Measurements from ENCODE around the gene MGAT4C. TPM values are rescaled to one million over a fixed set of nuclear protein-coding genes. Genes with fewer than 3 reads are reported as not detected.

Gene MGAT4C
- total and polyA plus RNA-seq, 2 experiments from 2014 or later: 4.5 to 4.7 TPM

DNA sequence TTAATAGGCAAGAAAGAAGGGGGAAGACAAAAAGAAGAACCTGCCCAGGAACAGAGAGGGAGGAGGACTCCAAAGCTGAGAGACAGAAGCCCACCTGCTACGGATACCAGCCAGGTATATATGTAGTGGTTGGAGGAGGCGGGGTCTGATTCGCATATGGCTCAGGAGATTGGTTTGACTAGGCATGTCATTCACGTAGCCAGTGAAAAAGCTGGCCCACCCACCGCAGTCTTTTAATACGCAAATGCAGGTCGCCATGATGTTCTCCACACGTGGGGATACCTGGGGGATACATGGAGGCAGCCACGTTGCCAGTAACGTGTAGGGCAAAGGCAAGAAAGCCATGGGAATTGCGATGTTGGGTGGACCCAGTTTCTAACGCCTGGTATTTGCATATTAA is 308.9 kb downstream of the MGAT4C start:
- H3K27me3 Mint-ChIP-seq (ENCODE audit: insufficient read depth, low read depth, poor library complexity): no peaks in the 10 kb centered on the region
- H3K36me3 ChIP-seq (ENCODE audit: insufficient read depth): no peaks in the 10 kb centered on the region
- H3K4me3 ChIP-seq: no peak overlapping the region
- peaks cover 19% of the 10 kb centered on the region; the same call in 2 of the 3 replicates for H3K9me3 Mint-ChIP-seq
- peak overlapping the region; percentile 79 for H3K27ac Mint-ChIP-seq
- H3F3A ChIP-seq (replicated peaks; ENCODE audit: low read depth): peaks cover 16% of the 10 kb centered on the region; the same call in 1 of the 2 replicates
- H3K4me2 ChIP-seq: no peak overlapping the region
- H3K27me3 ChIP-seq (ENCODE audit: insufficient read depth): no peaks in the 10 kb centered on the region
- peaks cover 9% of the 10 kb centered on the region for H3K9me2 ChIP-seq (ENCODE audit: insufficient read depth)
- no peak for ATAC-seq
- peak overlapping the region; percentile 98 for H3K27ac ChIP-seq (ENCODE audit: low read depth)
- H2AFZ ChIP-seq: no peak overlapping the region
- H3K36me3 Mint-ChIP-seq (ENCODE audit: low read depth): peaks cover 31% of the 10 kb centered on the region
- H3K4me1 ChIP-seq (ENCODE audit: insufficient read depth): peaks cover 63% of the 10 kb centered on the region
- no peaks in the 10 kb centered on the region for H4K20me1 ChIP-seq (replicated peaks; ENCODE audit: insufficient read depth)
- H3K79me2 ChIP-seq (replicated peaks; ENCODE audit: insufficient read depth): no peaks in the 10 kb centered on the region
- H3K4me3 Mint-ChIP-seq: no peak overlapping the region
- TF ChIP-seq POLR2AphosphoS5 (IDR thresholded peaks at IDR 0.05; ENCODE audit: low read depth): peak; percentile 16; the same call in 1 of the 2 replicates
- TF ChIP-seq ETS1 (IDR thresholded peaks at IDR 0.05): no peak
- peaks cover 55% of the 10 kb centered on the region for H3K4me1 Mint-ChIP-seq
- peak; percentile 31 for DNase-seq (ENCODE audit: low spot score)

GRCh38 chr12:85946375-85946774 is 309.8 kb downstream of the MGAT4C start:
- Histone ChIP-seq H3F3A (replicated peaks; ENCODE audit: low read depth) (peaks cover 16% of the 10 kb centered on the region; the same call in 1 of the 2 replicates), H3K4me3 (no peak overlapping the region), H2AFZ (no peak overlapping the region), H3K4me1 (ENCODE audit: insufficient read depth) (peaks cover 56% of the 10 kb centered on the region), H4K20me1 (replicated peaks; ENCODE audit: insufficient read depth) (no peaks in the 10 kb centered on the region), H3K27ac (ENCODE audit: low read depth) (0 out of 2 replicates have a peak overlapping the region, but pooled peaks have one; percentile 36), H3K9me2 (ENCODE audit: insufficient read depth) (peaks cover 9% of the 10 kb centered on the region), H3K4me2 (no peak overlapping the region), H3K36me3 (ENCODE audit: insufficient read depth) (no peaks in the 10 kb centered on the region), H3K79me2 (replicated peaks; ENCODE audit: insufficient read depth) (no peaks in the 10 kb centered on the region), H3K27me3 (ENCODE audit: insufficient read depth) (no peaks in the 10 kb centered on the region)
- Mint-ChIP-seq H3K4me1 (peaks cover 52% of the 10 kb centered on the region), H3K27me3 (ENCODE audit: insufficient read depth, low read depth, poor library complexity) (no peaks in the 10 kb centered on the region), H3K27ac (no peak overlapping the region; the same call in 1 of the 2 replicates), H3K9me3 (peaks cover 19% of the 10 kb centered on the region; the same call in 2 of the 3 replicates), H3K36me3 (ENCODE audit: low read depth) (peaks cover 34% of the 10 kb centered on the region), H3K4me3 (no peak overlapping the region)
- peak; percentile 57; the same call in 1 of the 2 replicates for TF ChIP-seq ZNF114 (CRISPR knock-in tag; IDR thresholded peaks at IDR 0.05)
- no peak for TF ChIP-seq JUNB (IDR thresholded peaks at IDR 0.05; ENCODE audit: unreplicated experiment)
- DNase-seq (ENCODE audit: low spot score): no peak
- ATAC-seq: no peak

- Histone ChIP-seq H3K27ac (ENCODE audit: low read depth) (no peak overlapping the region), H3F3A (replicated peaks; ENCODE audit: low read depth) (no peaks in the 10 kb centered on the region), H3K27me3 (ENCODE audit: insufficient read depth) (no peaks in the 10 kb centered on the region), H3K4me2 (no peak overlapping the region), H3K79me2 (replicated peaks; ENCODE audit: insufficient read depth) (no peaks in the 10 kb centered on the region), H3K36me3 (ENCODE audit: insufficient read depth) (peaks cover 8% of the 10 kb centered on the region; the same call in 1 of the 2 replicates), H3K4me1 (ENCODE audit: insufficient read depth) (peaks cover 13% of the 10 kb centered on the region), H3K4me3 (no peak overlapping the region), H4K20me1 (replicated peaks; ENCODE audit: insufficient read depth) (no peaks in the 10 kb centered on the region), H2AFZ (no peak overlapping the region), H3K9me2 (ENCODE audit: insufficient read depth) (no peaks in the 10 kb centered on the region)
- H3K4me1 Mint-ChIP-seq: peaks cover 16% of the 10 kb centered on the region; the same call in 2 of the 3 replicates
- peaks cover 18% of the 10 kb centered on the region for H3K9me3 Mint-ChIP-seq
- ATAC-seq (no peak), DNase-seq (ENCODE audit: low spot score) (no peak)
- H3K27ac Mint-ChIP-seq: no peak overlapping the region
- peaks cover 60% of the 10 kb centered on the region for H3K36me3 Mint-ChIP-seq (ENCODE audit: low read depth)
- TF ChIP-seq, protein P1, sequence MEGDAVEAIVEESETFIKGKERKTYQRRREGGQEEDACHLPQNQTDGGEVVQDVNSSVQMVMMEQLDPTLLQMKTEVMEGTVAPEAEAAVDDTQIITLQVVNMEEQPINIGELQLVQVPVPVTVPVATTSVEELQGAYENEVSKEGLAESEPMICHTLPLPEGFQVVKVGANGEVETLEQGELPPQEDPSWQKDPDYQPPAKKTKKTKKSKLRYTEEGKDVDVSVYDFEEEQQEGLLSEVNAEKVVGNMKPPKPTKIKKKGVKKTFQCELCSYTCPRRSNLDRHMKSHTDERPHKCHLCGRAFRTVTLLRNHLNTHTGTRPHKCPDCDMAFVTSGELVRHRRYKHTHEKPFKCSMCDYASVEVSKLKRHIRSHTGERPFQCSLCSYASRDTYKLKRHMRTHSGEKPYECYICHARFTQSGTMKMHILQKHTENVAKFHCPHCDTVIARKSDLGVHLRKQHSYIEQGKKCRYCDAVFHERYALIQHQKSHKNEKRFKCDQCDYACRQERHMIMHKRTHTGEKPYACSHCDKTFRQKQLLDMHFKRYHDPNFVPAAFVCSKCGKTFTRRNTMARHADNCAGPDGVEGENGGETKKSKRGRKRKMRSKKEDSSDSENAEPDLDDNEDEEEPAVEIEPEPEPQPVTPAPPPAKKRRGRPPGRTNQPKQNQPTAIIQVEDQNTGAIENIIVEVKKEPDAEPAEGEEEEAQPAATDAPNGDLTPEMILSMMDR (conservative IDR thresholded peaks at IDR 0.05; ENCODE audit: low read depth in 2 of 2): no peak
- no peak for TF ChIP-seq NANOG (IDR thresholded peaks at IDR 0.05; ENCODE audit: borderline replicate concordance)
- no peak overlapping the region for H3K4me3 Mint-ChIP-seq
- H3K27me3 Mint-ChIP-seq (ENCODE audit: insufficient read depth, low read depth, poor library complexity): no peaks in the 10 kb centered on the region
Observed at GRCh38 chr12:85927166-85927565, 329.0 kb downstream of the MGAT4C start.

Data from GM23338 (cell line).